NT2/D1 (cell line): ENCODE results near the gene F2RL3.

ENCODE experiments used
- DNase-seq: peaks from one replicate; pipeline ENCODE4 v3.0.0-alpha.2; 2011; ENCODE audit warnings: low read depth, low spot score
- H3K27me3 ChIP-seq: 2 replicates; pipeline ENCODE4 v1.6.0; 2011; ENCODE audit warnings: mild to moderate bottlenecking; ENCODE audit not compliant: insufficient read length, insufficient read depth
- H3K36me3 ChIP-seq: 2 replicates; pipeline ENCODE4 v1.6.1; 2011; ENCODE audit warnings: mild to moderate bottlenecking, low read length, mixed read lengths; ENCODE audit not compliant: insufficient read depth, insufficient read length
- H3K4me1 ChIP-seq: 2 replicates; pipeline ENCODE4 v1.5.1; 2011; ENCODE audit not compliant: insufficient read depth, insufficient read length
- H3K4me3 ChIP-seq: 2 replicates; pipeline ENCODE4 v1.5.1; 2011; ENCODE audit warnings: low read depth; ENCODE audit not compliant: insufficient read length
- H3K9ac ChIP-seq: 2 replicates; pipeline ENCODE4 v1.6.0; 2011; ENCODE audit warnings: low read depth; ENCODE audit not compliant: insufficient read length
- H3K9me3 ChIP-seq: 2 replicates; pipeline ENCODE4 v1.5.1; 2011; ENCODE audit warnings: mild to moderate bottlenecking, low read length; ENCODE audit not compliant: insufficient read depth
- SUZ12 ChIP-seq: IDR thresholded peaks from 2 replicates; pipeline ENCODE4 v1.6.1; 2011; ENCODE audit not compliant: insufficient read length, insufficient read depth; ENCODE audit errors: extremely low read depth
- YY1 ChIP-seq: IDR thresholded peaks from 2 replicates; pipeline ENCODE4 v1.6.1; 2011; ENCODE audit not compliant: insufficient read length, insufficient read depth
- ZNF274 ChIP-seq: IDR thresholded peaks from 2 replicates; pipeline ENCODE4 v1.6.1; 2011; ENCODE audit warnings: mild to moderate bottlenecking, low read depth, low read length

F2RL3 gene

DNA sequence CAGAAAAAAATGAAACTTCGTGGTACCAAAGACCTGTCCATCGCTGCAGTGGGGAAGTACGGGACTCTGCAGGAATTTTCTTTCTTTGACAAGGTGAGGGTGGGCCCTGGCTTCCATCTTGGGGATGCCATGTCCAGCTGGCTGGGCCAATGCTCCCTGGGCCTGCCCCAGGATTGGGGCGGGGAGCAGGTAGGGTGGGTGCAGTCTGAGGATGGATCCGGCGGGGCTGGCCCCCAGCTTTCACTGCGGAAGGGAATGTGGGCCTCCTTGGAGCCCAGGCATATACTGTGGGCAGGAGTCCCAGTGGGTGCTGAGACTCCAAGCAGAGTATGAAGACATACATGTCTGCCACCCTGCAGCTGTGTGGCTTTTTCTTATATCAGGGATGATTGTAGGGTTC is 35.7 kb upstream of the F2RL3 start:
- H3K9ac ChIP-seq, result no peak overlapping the region
- DNase-seq, result no peak
- no peak overlapping the region for H3K4me3 ChIP-seq
- no peaks in the 10 kb centered on the region for H3K9me3 ChIP-seq
- H3K36me3 ChIP-seq, result peaks cover 88% of the 10 kb centered on the region
- no peaks in the 10 kb centered on the region for H3K27me3 ChIP-seq
- no peak for TF ChIP-seq YY1
- no peak for TF ChIP-seq SUZ12
- TF ChIP-seq ZNF274, result no peak
- H3K4me1 ChIP-seq, result peaks cover 8% of the 10 kb centered on the region

- Histone ChIP-seq H3K4me1 (peaks cover 10% of the 10 kb centered on the region), H3K4me3 (no peak overlapping the region), H3K27me3 (no peaks in the 10 kb centered on the region), H3K9ac (no peak overlapping the region), H3K36me3 (peaks cover 70% of the 10 kb centered on the region), H3K9me3 (no peaks in the 10 kb centered on the region)
- no peak for DNase-seq
- no peak for TF ChIP-seq YY1
- no peak for TF ChIP-seq ZNF274
- TF ChIP-seq SUZ12, result no peak
Observed at GRCh38 chr19:16856091-16856490, 32.7 kb upstream of the F2RL3 start.

- H3K4me1 ChIP-seq, result peaks cover 7% of the 10 kb centered on the region
- H3K27me3 ChIP-seq, result no peaks in the 10 kb centered on the region
- TF ChIP-seq YY1, result no peak
- TF ChIP-seq SUZ12, result no peak
- TF ChIP-seq ZNF274, result no peak
- H3K36me3 ChIP-seq, result peaks cover 65% of the 10 kb centered on the region
- DNase-seq, result no peak
- H3K4me3 ChIP-seq, result no peak overlapping the region
- H3K9me3 ChIP-seq, result no peaks in the 10 kb centered on the region
- no peak overlapping the region for H3K9ac ChIP-seq
Observed at GRCh38 chr19:16859626-16860025, 29.2 kb upstream of the F2RL3 start.

GRCh38 chr19:16860118-16860517 is 28.7 kb upstream of the F2RL3 start:
- TF ChIP-seq SUZ12, result no peak
- TF ChIP-seq YY1, result no peak
- no peak for TF ChIP-seq ZNF274
- no peak overlapping the region for H3K4me3 ChIP-seq
- H3K27me3 ChIP-seq, result no peaks in the 10 kb centered on the region
- DNase-seq, result no peak
- H3K36me3 ChIP-seq, result peaks cover 64% of the 10 kb centered on the region
- H3K4me1 ChIP-seq, result peaks cover 7% of the 10 kb centered on the region
- no peaks in the 10 kb centered on the region for H3K9me3 ChIP-seq
- no peak overlapping the region for H3K9ac ChIP-seq

GRCh38 chr19:16861011-16861410 is 27.8 kb upstream of the F2RL3 start:
- peaks cover 7% of the 10 kb centered on the region for H3K4me1 ChIP-seq

DNA sequence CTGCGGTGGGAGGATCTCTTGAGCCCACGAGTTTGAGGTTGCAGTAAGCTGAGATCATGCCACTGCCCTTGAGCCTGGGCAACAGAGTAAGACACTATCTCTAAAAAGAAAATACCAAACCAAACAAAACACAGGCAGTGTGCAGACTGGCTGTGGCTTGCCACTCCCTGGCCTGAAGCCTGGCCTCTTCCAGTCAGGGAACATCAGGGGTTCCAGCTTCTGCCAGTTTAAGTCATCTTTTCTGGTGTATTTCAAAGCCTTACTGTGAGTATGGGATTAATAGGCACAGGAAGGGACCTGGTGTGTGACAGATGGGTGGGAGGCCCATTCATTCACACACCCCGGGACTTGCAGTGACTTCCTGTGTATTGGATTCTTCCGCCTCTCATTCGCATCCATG is 27.0 kb upstream of the F2RL3 start:
- H3K9ac ChIP-seq, result no peak overlapping the region
- TF ChIP-seq SUZ12 (no peak), ZNF274 (no peak), YY1 (no peak)
- H3K4me3 ChIP-seq, result no peak overlapping the region
- no peak for DNase-seq
- peaks cover 7% of the 10 kb centered on the region for H3K4me1 ChIP-seq
- H3K36me3 ChIP-seq, result peaks cover 68% of the 10 kb centered on the region
- H3K27me3 ChIP-seq, result no peaks in the 10 kb centered on the region
- no peaks in the 10 kb centered on the region for H3K9me3 ChIP-seq

More at GRCh38 chr19:16861011-16861410, 27.8 kb upstream of the F2RL3 start:
- H3K9me3 ChIP-seq, result no peaks in the 10 kb centered on the region
- no peak for DNase-seq
- H3K27me3 ChIP-seq, result no peaks in the 10 kb centered on the region
- peaks cover 67% of the 10 kb centered on the region for H3K36me3 ChIP-seq
- H3K4me3 ChIP-seq, result no peak overlapping the region
- TF ChIP-seq SUZ12 (no peak), ZNF274 (no peak), YY1 (no peak)
- H3K9ac ChIP-seq, result no peak overlapping the region

- H3K36me3 ChIP-seq, result peaks cover 74% of the 10 kb centered on the region
- H3K4me1 ChIP-seq, result peaks cover 7% of the 10 kb centered on the region
- TF ChIP-seq ZNF274 (no peak), SUZ12 (no peak), YY1 (no peak)
- no peak overlapping the region for H3K4me3 ChIP-seq
- H3K27me3 ChIP-seq, result no peaks in the 10 kb centered on the region
- H3K9ac ChIP-seq, result no peak overlapping the region
- no peaks in the 10 kb centered on the region for H3K9me3 ChIP-seq
- DNase-seq, result no peak
Observed at GRCh38 chr19:16862826-16863415, 25.9 kb upstream of the F2RL3 start.

- H3K4me1 ChIP-seq, result no peaks in the 10 kb centered on the region
- H3K9me3 ChIP-seq, result no peaks in the 10 kb centered on the region
- H3K27me3 ChIP-seq, result no peaks in the 10 kb centered on the region
- no peak overlapping the region for H3K9ac ChIP-seq
- H3K4me3 ChIP-seq, result no peak overlapping the region
- no peak for DNase-seq
- TF ChIP-seq ZNF274 (no peak), YY1 (no peak), SUZ12 (no peak)
- H3K36me3 ChIP-seq, result peaks cover 93% of the 10 kb centered on the region
Observed at GRCh38 chr19:16867211-16867610, 21.6 kb upstream of the F2RL3 start.
